SK-N-SH (cell line): Measurements from ENCODE around the gene B3GALT6.

Source experiments
- CTCF ChIP-seq: fragments of 200-600 bp; sonication (generic); IDR thresholded peaks from 2 replicates; pipeline ENCODE4 v1.6.1; 2017; ENCODE audit warnings: antibody characterized with exemption, mild to moderate bottlenecking, moderate library complexity
- POLR2AphosphoS5 ChIP-seq: IDR thresholded peaks from 2 replicates; pipeline ENCODE4 v1.6.1; 2012; ENCODE audit warnings: low read depth, low read length
- SIN3A ChIP-seq: IDR thresholded peaks from 2 replicates; pipeline ENCODE4 v1.6.1; 2012; ENCODE audit warnings: low read depth, mild to moderate bottlenecking, low read length, moderate library complexity, borderline replicate concordance
- TEAD4 ChIP-seq: IDR thresholded peaks from 2 replicates; pipeline ENCODE4 v1.4.0; 2012; ENCODE audit warnings: mild to moderate bottlenecking, borderline replicate concordance; ENCODE audit not compliant: insufficient read depth
- USF2 ChIP-seq: fragments of 150-350 bp; IDR thresholded peaks from 2 replicates; pipeline ENCODE4 v1.6.1; 2017; ENCODE audit warnings: antibody characterized with exemption, low read length, low read depth, borderline replicate concordance

- TF ChIP-seq CTCF (no peak), SIN3A (no peak), USF2 (no peak), POLR2AphosphoS5 (no peak), TEAD4 (no peak)
Observed at GRCh38 chr1:1217621-1218523, 14.2 kb upstream of the B3GALT6 start.
